ENCODE results near the gene OR51F2. TPM values are rescaled to one million over a fixed set of nuclear protein-coding genes. Genes with fewer than 3 reads are reported as not detected.

The OR51F2 gene
- polyA plus RNA-seq, 1 donor = not detected

Other genes with a start within 250 kb of the OR51F2 start
- 0.03 TPM for gene OR52I2, start 239.6 kb upstream of the OR51F2 start, polyA plus RNA-seq (ENCODE audit: insufficient read length)
- not detected for gene OR52I1, start 227.3 kb upstream of the OR51F2 start, polyA plus RNA-seq (ENCODE audit: insufficient read length)
- gene TRIM68, start 213.1 kb upstream of the OR51F2 start, polyA plus RNA-seq (ENCODE audit: insufficient read length) = 25.4 TPM
- not detected for gene OR51D1, start 183.8 kb upstream of the OR51F2 start, polyA plus RNA-seq (ENCODE audit: insufficient read length)
- 1.7 TPM for gene OR51E1, start 177.3 kb upstream of the OR51F2 start, polyA plus RNA-seq (ENCODE audit: insufficient read length)
- 1.3 TPM for gene OR51E2, start 123.5 kb upstream of the OR51F2 start, polyA plus RNA-seq (ENCODE audit: insufficient read length)
- 0.27 TPM for gene MMP26, start 116.5 kb upstream of the OR51F2 start, polyA plus RNA-seq (ENCODE audit: insufficient read length)
- not detected for gene OR51F1, start 51.4 kb upstream of the OR51F2 start, polyA plus RNA-seq (ENCODE audit: insufficient read length)
- gene OR52R1, start 16.9 kb upstream of the OR51F2 start, polyA plus RNA-seq (ENCODE audit: insufficient read length) = not detected
- gene OR51S1, start 27.9 kb downstream of the OR51F2 start, polyA plus RNA-seq (ENCODE audit: insufficient read length) = not detected
- not detected for gene OR51T1, start 60.6 kb downstream of the OR51F2 start, polyA plus RNA-seq (ENCODE audit: insufficient read length)
- not detected for gene OR51A7, start 82.5 kb downstream of the OR51F2 start, polyA plus RNA-seq (ENCODE audit: insufficient read length)
- not detected for gene OR51G2, start 98.0 kb downstream of the OR51F2 start, polyA plus RNA-seq (ENCODE audit: insufficient read length)
- gene OR51G1, start 103.0 kb downstream of the OR51F2 start, polyA plus RNA-seq (ENCODE audit: insufficient read length) = not detected
- not detected for gene OR51A4, start 126.3 kb downstream of the OR51F2 start, polyA plus RNA-seq (ENCODE audit: insufficient read length)
- not detected for gene OR51A2, start 134.4 kb downstream of the OR51F2 start, polyA plus RNA-seq (ENCODE audit: insufficient read length)
- gene OR51L1, start 173.5 kb downstream of the OR51F2 start, polyA plus RNA-seq (ENCODE audit: insufficient read length) = 0.12 TPM
- not detected for gene OR52J3, start 225.2 kb downstream of the OR51F2 start, polyA plus RNA-seq (ENCODE audit: insufficient read length)
- not detected for gene OR52E2, start 238.3 kb downstream of the OR51F2 start, polyA plus RNA-seq (ENCODE audit: insufficient read length)
- gene OR52E1, start 248.3 kb downstream of the OR51F2 start, polyA plus RNA-seq (ENCODE audit: insufficient read length) = not detected